Measurements from ENCODE around the gene ZNF385B.

The ZNF385B gene

GRCh38 chr2:179447839-179448447 lies 413.5 kb downstream of the ZNF385B start:
- no peaks in the 10 kb centered on the region for H3K9me3 Mint-ChIP-seq
- H3K27ac Mint-ChIP-seq, result no peak overlapping the region
- H3K4me3 Mint-ChIP-seq, result no peak overlapping the region
- no peaks in the 10 kb centered on the region for H3K36me3 Mint-ChIP-seq
- CTCF ChIA-PET, result interaction anchor here (1.2 kb wide), 1 partner anchor 229 kb away, joined by 3 read pairs; no protein-coding TSS in a partner anchor
- no peak for DNase-seq
- H3K27me3 Mint-ChIP-seq, result peaks cover 6% of the 10 kb centered on the region
- no peaks in the 10 kb centered on the region for H3K4me1 Mint-ChIP-seq

- Mint-ChIP-seq H3K27me3 (peaks cover 6% of the 10 kb centered on the region), H3K4me1 (no peaks in the 10 kb centered on the region), H3K4me3 (no peak overlapping the region), H3K9me3 (no peaks in the 10 kb centered on the region), H3K27ac (no peak overlapping the region), H3K36me3 (no peaks in the 10 kb centered on the region)
- no peak for DNase-seq
- CTCF ChIA-PET, result interaction anchor here (1.2 kb wide), 1 partner anchor 229 kb away, joined by 3 read pairs; no protein-coding TSS in a partner anchor
Observed at GRCh38 chr2:179447421-179447820, 414.0 kb downstream of the ZNF385B start.

- no peak for DNase-seq
- CTCF ChIA-PET, result interaction anchor here (1.2 kb wide), 1 partner anchor 228 kb away, joined by 3 read pairs; no protein-coding TSS in a partner anchor
- Mint-ChIP-seq H3K36me3 (no peaks in the 10 kb centered on the region), H3K27me3 (peaks cover 6% of the 10 kb centered on the region), H3K4me1 (no peaks in the 10 kb centered on the region), H3K4me3 (no peak overlapping the region), H3K27ac (no peak overlapping the region), H3K9me3 (no peaks in the 10 kb centered on the region)
Observed at GRCh38 chr2:179446476-179447141, 414.8 kb downstream of the ZNF385B start.

- CTCF ChIA-PET, result no interaction called here
- Mint-ChIP-seq H3K4me3 (no peak overlapping the region), H3K27me3 (peaks cover 9% of the 10 kb centered on the region), H3K9me3 (no peaks in the 10 kb centered on the region), H3K4me1 (no peaks in the 10 kb centered on the region), H3K27ac (no peak overlapping the region), H3K36me3 (no peaks in the 10 kb centered on the region)
- no peak for DNase-seq
Observed at GRCh38 chr2:179444056-179444455, 417.4 kb downstream of the ZNF385B start.

GRCh38 chr2:179443180-179443579 lies 418.2 kb downstream of the ZNF385B start:
- Mint-ChIP-seq H3K27me3 (peaks cover 11% of the 10 kb centered on the region), H3K4me1 (no peaks in the 10 kb centered on the region), H3K9me3 (no peaks in the 10 kb centered on the region), H3K4me3 (no peak overlapping the region), H3K27ac (no peak overlapping the region), H3K36me3 (no peaks in the 10 kb centered on the region)
- CTCF ChIA-PET, result no interaction called here
- DNase-seq, result no peak

GRCh38 chr2:179442206-179442605 lies 419.2 kb downstream of the ZNF385B start:
- peaks cover 11% of the 10 kb centered on the region for H3K27me3 Mint-ChIP-seq
- H3K36me3 Mint-ChIP-seq, result no peaks in the 10 kb centered on the region
- H3K27ac Mint-ChIP-seq, result no peak overlapping the region
- no peak overlapping the region for H3K4me3 Mint-ChIP-seq
- CTCF ChIA-PET, result interaction anchor here (1.2 to 2.9 kb wide), 3 partner anchors 19 to 313 kb away, joined by 4 to 12 read pairs (median 6); no protein-coding TSS in a partner anchor
- no peaks in the 10 kb centered on the region for H3K4me1 Mint-ChIP-seq
- no peaks in the 10 kb centered on the region for H3K9me3 Mint-ChIP-seq
- DNase-seq, result no peak

- no peaks in the 10 kb centered on the region for H3K36me3 Mint-ChIP-seq
Observed at GRCh38 chr2:179441551-179441950, 419.9 kb downstream of the ZNF385B start.

GRCh38 chr2:179440642-179441251 lies 420.7 kb downstream of the ZNF385B start:
- no peak for DNase-seq
- Mint-ChIP-seq H3K36me3 (no peaks in the 10 kb centered on the region), H3K4me1 (no peaks in the 10 kb centered on the region), H3K27me3 (peaks cover 11% of the 10 kb centered on the region), H3K9me3 (no peaks in the 10 kb centered on the region), H3K4me3 (no peak overlapping the region), H3K27ac (no peak overlapping the region)
- CTCF ChIA-PET, result interaction anchor here (0.7 to 2.9 kb wide), 9 partner anchors 9 to 679 kb away, joined by 3 to 12 read pairs (median 5); no protein-coding TSS in a partner anchor

More at GRCh38 chr2:179441551-179441950, 419.9 kb downstream of the ZNF385B start:
- Mint-ChIP-seq H3K9me3 (no peaks in the 10 kb centered on the region), H3K27me3 (peaks cover 11% of the 10 kb centered on the region), H3K4me1 (no peaks in the 10 kb centered on the region), H3K27ac (no peak overlapping the region), H3K4me3 (no peak overlapping the region)
- no peak for DNase-seq
- CTCF ChIA-PET, result interaction anchor here (0.7 to 2.9 kb wide), 7 partner anchors 18 to 1070 kb away, joined by 3 to 12 read pairs (median 5); no protein-coding TSS in a partner anchor

GRCh38 chr2:179438654-179439053 lies 422.8 kb downstream of the ZNF385B start:
- DNase-seq, result no peak
- CTCF ChIA-PET, result no interaction called here
- no peaks in the 10 kb centered on the region for H3K36me3 Mint-ChIP-seq
- no peaks in the 10 kb centered on the region for H3K4me1 Mint-ChIP-seq
- no peaks in the 10 kb centered on the region for H3K9me3 Mint-ChIP-seq
- no peak overlapping the region for H3K27ac Mint-ChIP-seq
- H3K27me3 Mint-ChIP-seq, result peaks cover 11% of the 10 kb centered on the region
- no peak overlapping the region for H3K4me3 Mint-ChIP-seq

GRCh38 chr2:179437430-179437829 lies 424.0 kb downstream of the ZNF385B start:
- Mint-ChIP-seq H3K27me3 (peaks cover 5% of the 10 kb centered on the region), H3K4me3 (no peak overlapping the region), H3K27ac (no peak overlapping the region), H3K4me1 (no peaks in the 10 kb centered on the region), H3K36me3 (no peaks in the 10 kb centered on the region), H3K9me3 (no peaks in the 10 kb centered on the region)
- CTCF ChIA-PET, result no interaction called here
- DNase-seq, result no peak

GRCh38 chr2:179435566-179435965 lies 425.8 kb downstream of the ZNF385B start:
- DNase-seq, result no peak
- Mint-ChIP-seq H3K9me3 (no peaks in the 10 kb centered on the region), H3K4me1 (no peaks in the 10 kb centered on the region), H3K36me3 (no peaks in the 10 kb centered on the region), H3K4me3 (no peak overlapping the region), H3K27ac (no peak overlapping the region), H3K27me3 (peaks cover 5% of the 10 kb centered on the region)
- CTCF ChIA-PET, result interaction anchor here (1.1 kb wide), 1 partner anchor 12 kb away, joined by 3 read pairs; no protein-coding TSS in a partner anchor

- Mint-ChIP-seq H3K4me3 (no peak overlapping the region), H3K36me3 (no peaks in the 10 kb centered on the region), H3K4me1 (no peaks in the 10 kb centered on the region), H3K27ac (no peak overlapping the region), H3K27me3 (peaks cover 5% of the 10 kb centered on the region), H3K9me3 (no peaks in the 10 kb centered on the region)
- no peak for DNase-seq
- CTCF ChIA-PET, result interaction anchor here (0.5 to 1.1 kb wide), 2 partner anchors 12 to 25 kb away, joined by 3 read pairs; no protein-coding TSS in a partner anchor
Observed at GRCh38 chr2:179435000-179435399, 426.4 kb downstream of the ZNF385B start.

- Mint-ChIP-seq H3K4me3 (no peak overlapping the region), H3K27ac (no peak overlapping the region), H3K4me1 (no peaks in the 10 kb centered on the region), H3K27me3 (peaks cover 5% of the 10 kb centered on the region), H3K36me3 (no peaks in the 10 kb centered on the region), H3K9me3 (no peaks in the 10 kb centered on the region)
- DNase-seq, result no peak
- CTCF ChIA-PET, result interaction anchor here (1.1 kb wide), 1 partner anchor 11 kb away, joined by 3 read pairs; no protein-coding TSS in a partner anchor
Observed at GRCh38 chr2:179434357-179434756, 427.1 kb downstream of the ZNF385B start.

GRCh38 chr2:179432751-179433150 lies 428.7 kb downstream of the ZNF385B start:
- CTCF ChIA-PET, result interaction anchor here (0.8 to 1.5 kb wide), 3 partner anchors 8 to 213 kb away, joined by 4 to 5 read pairs (median 4); no protein-coding TSS in a partner anchor
- no peaks in the 10 kb centered on the region for H3K9me3 Mint-ChIP-seq
- DNase-seq, result no peak
- no peak overlapping the region for H3K27ac Mint-ChIP-seq
- H3K4me1 Mint-ChIP-seq, result no peaks in the 10 kb centered on the region
- H3K4me3 Mint-ChIP-seq, result no peak overlapping the region
- H3K27me3 Mint-ChIP-seq, result peaks cover 8% of the 10 kb centered on the region
- H3K36me3 Mint-ChIP-seq, result no peaks in the 10 kb centered on the region
